Left renal cortex interstitium (tissue), 4 donors: Measurements from ENCODE around the gene UGT2B10. TPM values are rescaled to one million over a fixed set of nuclear protein-coding genes. Genes with fewer than 3 reads are reported as not detected.

Experiments used
- DNase-seq, 4 donors: peaks; one replicate each; pipeline ENCODE4 v3.0.0-alpha.2; 2013; ENCODE audit warnings: low read depth in 4 of 4, low spot score in 2 of 4, missing footprints in 1 of 4
- polyA plus RNA-seq, 4 donors: library from polyadenylated mRNA; unstranded; fragments of 120-200 nt; gene quantifications; one replicate each; pipeline ENCODE4 v1.2.1, GENCODE V29; 2013; ENCODE audit not compliant: insufficient read length in 4 of 4

The UGT2B10 gene
- polyA plus RNA-seq, 4 donors, result 0.14 to 2.1 (median 0.49) TPM; not detected in 1

- no peak for DNase-seq
Measured at GRCh38 chr4:68869274-68869773, 53.5 kb downstream of the UGT2B10 start.

- DNase-seq, result no peak
Measured at GRCh38 chr4:68871809-68872642, 56.2 kb downstream of the UGT2B10 start.

- DNase-seq, result no peak
Measured at GRCh38 chr4:68872643-68873502, 57.1 kb downstream of the UGT2B10 start.

- no peak for DNase-seq
Measured at GRCh38 chr4:68874507-68874906, 58.7 kb downstream of the UGT2B10 start.

GRCh38 chr4:68877555-68877954 is 61.8 kb downstream of the UGT2B10 start:
- no peak for DNase-seq

- DNase-seq, result no peak
Measured at GRCh38 chr4:68878048-68878447, 62.3 kb downstream of the UGT2B10 start.

Other genes with a start within 250 kb of the UGT2B10 start
- under 1 TPM in 1 of 4 donors, not detected in 3; 0.14 TPM for gene UGT2B17, start 239.7 kb upstream of the UGT2B10 start, polyA plus RNA-seq
- under 1 TPM in 3 of 4 donors, not detected in 1; 0.08 to 0.12 (median 0.08) TPM for gene UGT2B15, start 145.3 kb upstream of the UGT2B10 start, polyA plus RNA-seq
- 100 to 1,000 TPM in 1 of 4 donors, 10 to 100 TPM in 3; 71.5 to 155 (median 93.8) TPM for gene UGT2A3, start 135.8 kb downstream of the UGT2B10 start, polyA plus RNA-seq